Esophagus muscularis mucosa (tissue), 4 donors: ENCODE data around the gene CCNJL.

Experiments used
- EP300 ChIP-seq: sonication (generic); formaldehyde crosslinking; IDR thresholded peaks from one replicate; pipeline ENCODE4 v1.6.1; 2017; ENCODE audit warnings: antibody characterized with exemption
- POLR2A ChIP-seq: fragments of 450-650 bp; IDR thresholded peaks from one replicate; pipeline ENCODE4 v1.6.1; 2017; ENCODE audit warnings: antibody characterized with exemption, moderate library complexity, mild to moderate bottlenecking, low read depth
- POLR2AphosphoS5 ChIP-seq, 2 donors: sonication (generic); formaldehyde crosslinking; IDR thresholded peaks; one replicate each; pipeline ENCODE4 v1.6.1; 2017; ENCODE audit warnings: antibody characterized with exemption in 2 of 2
- TF ChIP-seq, protein P1 (sequence below), 3 experiments: fragments of 200-600 bp in 2 of 3; fragments of 450-650 bp in 1 of 3; sonication (generic) in 2 of 3; IDR thresholded peaks; one replicate each; pipeline ENCODE4 v1.5.1; 2017 to 2019; ENCODE audit warnings: antibody characterized with exemption in 3 of 3, mild to moderate bottlenecking in 2 of 3, moderate library complexity in 1 of 3

GRCh38 chr5:160254706-160255105 is 57.7 kb downstream of the CCNJL start:
- TF ChIP-seq, protein P1, sequence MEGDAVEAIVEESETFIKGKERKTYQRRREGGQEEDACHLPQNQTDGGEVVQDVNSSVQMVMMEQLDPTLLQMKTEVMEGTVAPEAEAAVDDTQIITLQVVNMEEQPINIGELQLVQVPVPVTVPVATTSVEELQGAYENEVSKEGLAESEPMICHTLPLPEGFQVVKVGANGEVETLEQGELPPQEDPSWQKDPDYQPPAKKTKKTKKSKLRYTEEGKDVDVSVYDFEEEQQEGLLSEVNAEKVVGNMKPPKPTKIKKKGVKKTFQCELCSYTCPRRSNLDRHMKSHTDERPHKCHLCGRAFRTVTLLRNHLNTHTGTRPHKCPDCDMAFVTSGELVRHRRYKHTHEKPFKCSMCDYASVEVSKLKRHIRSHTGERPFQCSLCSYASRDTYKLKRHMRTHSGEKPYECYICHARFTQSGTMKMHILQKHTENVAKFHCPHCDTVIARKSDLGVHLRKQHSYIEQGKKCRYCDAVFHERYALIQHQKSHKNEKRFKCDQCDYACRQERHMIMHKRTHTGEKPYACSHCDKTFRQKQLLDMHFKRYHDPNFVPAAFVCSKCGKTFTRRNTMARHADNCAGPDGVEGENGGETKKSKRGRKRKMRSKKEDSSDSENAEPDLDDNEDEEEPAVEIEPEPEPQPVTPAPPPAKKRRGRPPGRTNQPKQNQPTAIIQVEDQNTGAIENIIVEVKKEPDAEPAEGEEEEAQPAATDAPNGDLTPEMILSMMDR (IDR thresholded peaks at IDR 0.05) = no peak
- no peak for TF ChIP-seq POLR2A
- no peak for TF ChIP-seq EP300
- TF ChIP-seq POLR2AphosphoS5 (IDR thresholded peaks at IDR 0.05) = no peak
